Mesenchymal stem cell (in vitro differentiated cells and primary cell): ENCODE data around the gene GCK.

Experiments used
- DNase-seq: peaks from one replicate; pipeline ENCODE4 v3.0.0-alpha.2; 2013
- H2AFZ ChIP-seq: one replicate; pipeline ENCODE4 v1.6.1; 2013; ENCODE audit warnings: low read depth, mild to moderate bottlenecking, control low read depth, inconsistent platforms, low read length, moderate library complexity
- H2AK5ac ChIP-seq: 2 replicates; pipeline ENCODE4 v1.6.1; 2013; ENCODE audit warnings: low read length, moderate library complexity, mild to moderate bottlenecking, inconsistent platforms; ENCODE audit not compliant: severe bottlenecking
- H2BK120ac ChIP-seq: one replicate; pipeline ENCODE4 v1.6.1; 2013; ENCODE audit warnings: low read depth, mild to moderate bottlenecking, inconsistent platforms, low read length, moderate library complexity
- H2BK12ac ChIP-seq, 2 experiments: one replicate each; pipeline ENCODE4 v1.6.1; 2013; ENCODE audit warnings: inconsistent platforms in 2 of 2, low read length in 2 of 2, mild to moderate bottlenecking in 2 of 2, moderate library complexity in 2 of 2, control low read depth in 1 of 2
- H2BK15ac ChIP-seq: one replicate; pipeline ENCODE4 v1.6.1; 2013; ENCODE audit warnings: mild to moderate bottlenecking, low read depth, inconsistent platforms; ENCODE audit not compliant: poor library complexity, severe bottlenecking
- H2BK5ac ChIP-seq: 2 replicates; pipeline ENCODE4 v1.6.1; 2013; ENCODE audit warnings: low read depth, mild to moderate bottlenecking, low read length, control low read depth, inconsistent platforms; ENCODE audit not compliant: poor library complexity, severe bottlenecking
- H3K14ac ChIP-seq, 2 experiments: one replicate each; pipeline ENCODE4 v1.6.1; 2013; ENCODE audit warnings: inconsistent platforms in 2 of 2, low read length in 2 of 2, control low read depth in 1 of 2, mild to moderate bottlenecking in 1 of 2, moderate library complexity in 1 of 2
- H3K18ac ChIP-seq, 2 experiments: one replicate each; pipeline ENCODE4 v1.6.1; 2013; ENCODE audit warnings: inconsistent platforms in 2 of 2, low read length in 2 of 2, control low read depth in 1 of 2, low read depth in 1 of 2, mild to moderate bottlenecking in 1 of 2
- H3K23ac ChIP-seq, 2 experiments: one replicate each; pipeline ENCODE4 v1.6.1; 2013; ENCODE audit warnings: inconsistent platforms in 2 of 2, low read length in 2 of 2, mild to moderate bottlenecking in 2 of 2, moderate library complexity in 2 of 2, control low read depth in 1 of 2
- H3K27ac ChIP-seq: 2 replicates; pipeline ENCODE4 v1.5.1; 2013; ENCODE audit warnings: mild to moderate bottlenecking, moderate library complexity, low read length, control low read depth, inconsistent platforms; ENCODE audit not compliant: poor library complexity, severe bottlenecking
- H3K27me3 ChIP-seq, 2 experiments: 2 replicates each; pipeline versions ENCODE4 v1.6.1 to v1.7.0; 2013; ENCODE audit warnings: low read length in 2 of 2, mild to moderate bottlenecking in 2 of 2, moderate library complexity in 2 of 2, control low read depth in 1 of 2, inconsistent platforms in 1 of 2; ENCODE audit not compliant: control insufficient read depth in 1 of 2, insufficient read depth in 1 of 2
- H3K36me3 ChIP-seq, 2 experiments: 2 replicates each; pipeline versions ENCODE4 v1.6.1 to v1.7.0; 2013; ENCODE audit warnings: low read length in 2 of 2, control low read depth in 1 of 2, inconsistent platforms in 1 of 2, low read depth in 1 of 2, mild to moderate bottlenecking in 1 of 2; ENCODE audit not compliant: insufficient read depth in 2 of 2, control insufficient read depth in 1 of 2
- H3K4ac ChIP-seq, 2 experiments: one replicate each; pipeline ENCODE4 v1.6.1; 2013; ENCODE audit warnings: inconsistent platforms in 2 of 2, low read length in 2 of 2, mild to moderate bottlenecking in 2 of 2, moderate library complexity in 2 of 2, control low read depth in 1 of 2, low read depth in 1 of 2
- H3K4me1 ChIP-seq: 2 replicates; pipeline ENCODE4 v1.6.1; 2013; ENCODE audit warnings: low read depth, low read length, control low read depth; ENCODE audit not compliant: control insufficient read depth, insufficient read depth
- H3K4me2 ChIP-seq: 2 replicates; pipeline ENCODE4 v1.6.1; 2013; ENCODE audit warnings: low read length, mild to moderate bottlenecking, inconsistent platforms; ENCODE audit not compliant: poor library complexity, severe bottlenecking
- H3K4me3 ChIP-seq, 2 experiments: 2 replicates each; pipeline versions ENCODE4 v1.5.1 to v1.7.0; 2013; ENCODE audit warnings: low read length in 2 of 2, mild to moderate bottlenecking in 2 of 2, control low read depth in 1 of 2, low read depth in 1 of 2; ENCODE audit not compliant: insufficient read depth in 1 of 2
- H3K79me1 ChIP-seq: replicated peaks from 2 replicates; pipeline ENCODE4 v1.6.1; 2013; ENCODE audit warnings: mild to moderate bottlenecking, control low read depth, low read length, inconsistent platforms; ENCODE audit not compliant: poor library complexity, severe bottlenecking
- H3K9ac ChIP-seq: 2 replicates; pipeline ENCODE4 v1.7.0; 2013; ENCODE audit warnings: mild to moderate bottlenecking, low read length, moderate library complexity
- H3K9me3 ChIP-seq: 2 replicates; pipeline ENCODE4 v1.7.0; 2013; ENCODE audit warnings: mild to moderate bottlenecking, low read length; ENCODE audit not compliant: control insufficient read depth
- H4K8ac ChIP-seq: one replicate; pipeline ENCODE4 v1.6.1; 2013; ENCODE audit warnings: inconsistent platforms, mild to moderate bottlenecking, low read length, moderate library complexity
- H4K91ac ChIP-seq: one replicate; pipeline ENCODE4 v1.6.1; 2013; ENCODE audit warnings: mild to moderate bottlenecking, low read length, inconsistent platforms
- WGBS: methylation state at CpG from one replicate; pipeline ENCODE4 v1.1.7; 2013; ENCODE audit warnings: mixed read lengths; 5-methylcytosine and 5-hydroxymethylcytosine counted together

Gene GCK

GRCh38 chr7:44218418-44219201 lies 29.4 kb upstream of the GCK start:
- Histone ChIP-seq H3K14ac (no peak overlapping the region), H2BK5ac (no peak overlapping the region), H3K4me3 (no peak overlapping the region), H3K27ac (no peak overlapping the region), H3K23ac (no peak overlapping the region), H3K4me1 (peaks cover 7% of the 10 kb centered on the region), H3K4ac (no peak overlapping the region), H3K36me3 (peaks cover 9 to 39% of the 10 kb centered on the region in 2 experiments), H2AK5ac (no peak overlapping the region), H2BK15ac (peak overlapping the region; percentile 33), H2BK12ac (no peak overlapping the region), H2BK120ac (no peak overlapping the region), H3K27me3 (peaks cover 2 to 35% of the 10 kb centered on the region in 2 experiments), H3K9me3 (no peaks in the 10 kb centered on the region), H3K4me2 (no peak overlapping the region), H3K9ac (no peak overlapping the region), H4K91ac (no peak overlapping the region), H2AFZ (no peak overlapping the region), H4K8ac (peak overlapping the region; percentile 43), H3K79me1 (peaks cover 2% of the 10 kb centered on the region), H3K18ac (no peak overlapping the region)
- WGBS: 70% methylated on average over 26 of the region's 26 CpGs
- peak; percentile 47 for DNase-seq

GRCh38 chr7:44217852-44218402 lies 28.7 kb upstream of the GCK start:
- Histone ChIP-seq H3K4ac (no peak overlapping the region), H2BK120ac (no peak overlapping the region), H4K8ac (peak overlapping the region; percentile 76), H3K27me3 (peaks cover 0 to 29% of the 10 kb centered on the region in 2 experiments), H2BK15ac (peak overlapping the region; percentile 33), H3K27ac (no peak overlapping the region), H2AFZ (no peak overlapping the region), H3K14ac (peak overlapping the region in 1 of 2 experiments; percentile 82), H2BK12ac (no peak overlapping the region), H4K91ac (peak overlapping the region; percentile 71), H3K18ac (peak overlapping the region in 1 of 2 experiments; percentile 48), H3K23ac (no peak overlapping the region), H2AK5ac (no peak overlapping the region), H2BK5ac (no peak overlapping the region), H3K9ac (no peak overlapping the region), H3K9me3 (no peaks in the 10 kb centered on the region), H3K4me2 (no peak overlapping the region), H3K79me1 (peaks cover 5% of the 10 kb centered on the region), H3K4me1 (peaks cover 7% of the 10 kb centered on the region), H3K4me3 (no peak overlapping the region), H3K36me3 (peaks cover 16 to 46% of the 10 kb centered on the region in 2 experiments)
- WGBS: 78% methylated on average over 17 of the region's 17 CpGs
- DNase-seq: no peak

- Histone ChIP-seq H3K18ac (no peak overlapping the region), H3K4me2 (no peak overlapping the region), H3K14ac (no peak overlapping the region), H2BK15ac (no peak overlapping the region), H4K8ac (no peak overlapping the region), H3K79me1 (peaks cover 5% of the 10 kb centered on the region), H3K36me3 (peaks cover 21 to 51% of the 10 kb centered on the region in 2 experiments), H2AK5ac (no peak overlapping the region), H2BK120ac (no peak overlapping the region), H2BK12ac (no peak overlapping the region), H2BK5ac (no peak overlapping the region), H3K27me3 (peaks cover 0 to 25% of the 10 kb centered on the region in 2 experiments), H3K4ac (no peak overlapping the region), H3K4me3 (no peak overlapping the region), H3K27ac (no peak overlapping the region), H3K4me1 (peaks cover 7% of the 10 kb centered on the region), H4K91ac (no peak overlapping the region), H3K9me3 (no peaks in the 10 kb centered on the region), H3K9ac (no peak overlapping the region), H3K23ac (no peak overlapping the region), H2AFZ (no peak overlapping the region)
- 91% methylated on average over 13 of the region's 19 CpGs for WGBS
- no peak for DNase-seq
These were observed 28.0 kb upstream of the GCK start for GRCh38 chr7:44217223-44217714.

- Histone ChIP-seq H3K36me3 (peaks cover 27 to 56% of the 10 kb centered on the region in 2 experiments), H4K8ac (no peak overlapping the region), H2BK15ac (no peak overlapping the region), H2AFZ (no peak overlapping the region), H2BK5ac (no peak overlapping the region), H3K14ac (no peak overlapping the region), H3K4me1 (peaks cover 11% of the 10 kb centered on the region), H2BK12ac (no peak overlapping the region), H3K27ac (no peak overlapping the region), H3K23ac (no peak overlapping the region), H3K79me1 (peaks cover 5% of the 10 kb centered on the region), H2BK120ac (no peak overlapping the region), H3K18ac (no peak overlapping the region), H2AK5ac (no peak overlapping the region), H3K4me3 (no peak overlapping the region), H3K9me3 (no peaks in the 10 kb centered on the region), H3K4me2 (no peak overlapping the region), H4K91ac (no peak overlapping the region), H3K27me3 (peaks cover 0 to 20% of the 10 kb centered on the region in 2 experiments), H3K9ac (no peak overlapping the region), H3K4ac (no peak overlapping the region)
- DNase-seq: no peak
- 88% methylated on average over 13 of the region's 13 CpGs for WGBS
These were observed 27.4 kb upstream of the GCK start for GRCh38 chr7:44216521-44217222.
